Activated CD4-positive, alpha-beta memory T cell treated with anti-CD3 and anti-CD28 coated beads for 36 hours (primary cell): ENCODE measurements around the gene PCDHB9. TPM values are rescaled to one million over a fixed set of nuclear protein-coding genes. Genes with fewer than 3 reads are reported as not detected.
"Not testable (repeated sequence)": the region's sequence is repeated elsewhere in the genome, so short reads cannot be mapped to it uniquely, and the experiment has no call there.

Source experiments
- CTCF ChIA-PET: fragments of 350-600 bp; sonication (Branson Sonifier 250); formaldehyde crosslinking; loops from one replicate; lab custom pipeline; 2021; ENCODE audit warnings: antibody characterized with exemption, inconsistent platforms; lab: Charles Lee
- POLR2A ChIA-PET: fragments of 350-600 bp; sonication (Branson Sonifier 250); formaldehyde crosslinking; loops from one replicate; lab custom pipeline; 2021; ENCODE audit warnings: antibody characterized with exemption; lab: Charles Lee
- DNase-seq: peaks from one replicate; pipeline ENCODE4 v3.0.0-alpha.2; 2020
- H3K27ac Mint-ChIP-seq: one replicate; pipeline ENCODE4 v1.8.0; 2021; ENCODE audit warnings: mixed read lengths
- H3K27me3 Mint-ChIP-seq: one replicate; pipeline ENCODE4 v1.8.0; 2021; ENCODE audit warnings: mixed read lengths
- H3K36me3 Mint-ChIP-seq: one replicate; pipeline ENCODE4 v1.8.0; 2021; ENCODE audit warnings: mixed read lengths
- H3K4me1 Mint-ChIP-seq: one replicate; pipeline ENCODE4 v1.8.0; 2021; ENCODE audit warnings: low read depth, mixed read lengths
- H3K4me3 Mint-ChIP-seq: one replicate; pipeline ENCODE4 v1.8.0; 2021; ENCODE audit warnings: mild to moderate bottlenecking, mixed read lengths
- H3K9me3 Mint-ChIP-seq: one replicate; pipeline ENCODE4 v1.8.0; 2021; ENCODE audit warnings: mixed read lengths
- intact Hi-C: fragments of 100-400 bp; cut with micrococcal nuclease; formaldehyde crosslinking; loops from one replicate; pipeline ENCODE4 v1.15.1; 2023
- total RNA-seq, 2 experiments: library from RNA; stranded (reverse); gene quantifications; one replicate each; pipeline ENCODE4 v1.2.3, GENCODE V29; 2021

Gene PCDHB9
- total RNA-seq, 2 experiments from 2014 or later = not detected

- H3K36me3 Mint-ChIP-seq = peaks cover 7% of the 10 kb centered on the region
- ChIA-PET POLR2A (no interaction called here), CTCF (interaction anchor here (0.7 to 2.5 kb wide), 6 partner anchors 16 to 341 kb away, joined by 3 to 8 read pairs (median 3); partner anchors contain the start of gene PCDHGA1)
- no peak within 1 kb of the TSS for H3K27ac Mint-ChIP-seq
- H3K9me3 Mint-ChIP-seq = peaks cover 14% of the 10 kb centered on the region
- H3K4me3 Mint-ChIP-seq = no peak within 1 kb of the TSS
- intact Hi-C loops = loop anchor here (5.0 kb wide), 1 partner anchor 289 kb away; no protein-coding TSS in a partner anchor
- H3K4me1 Mint-ChIP-seq = peaks cover 5% of the 10 kb centered on the region
- H3K27me3 Mint-ChIP-seq = peaks cover 46% of the 10 kb centered on the region
- DNase-seq = no peak
Measured at GRCh38 chr5:141223112-141223783, 36.3 kb downstream of the PCDHB9 start, which contains the start of gene PCDHB14. PCDHB14 (plus strand) TSS chr5:141223343; CDS start chr5:141223506, 163 bp downstream.

GRCh38 chr5:141224844-141225243 is 37.9 kb downstream of the PCDHB9 start:
- peaks cover 41% of the 10 kb centered on the region for H3K27me3 Mint-ChIP-seq
- POLR2A ChIA-PET, DNase-seq, H3K27ac Mint-ChIP-seq, H3K9me3 Mint-ChIP-seq, CTCF ChIA-PET, H3K4me3 Mint-ChIP-seq, H3K36me3 Mint-ChIP-seq, H3K4me1 Mint-ChIP-seq: not testable (repeated sequence)
- intact Hi-C loops = loop anchor here (5.0 kb wide), 1 partner anchor 287 kb away; no protein-coding TSS in a partner anchor

- POLR2A ChIA-PET, DNase-seq, H3K4me3 Mint-ChIP-seq, H3K27ac Mint-ChIP-seq, H3K4me1 Mint-ChIP-seq, H3K36me3 Mint-ChIP-seq, H3K9me3 Mint-ChIP-seq, CTCF ChIA-PET, intact Hi-C loops: not testable (repeated sequence)
- peaks cover 35% of the 10 kb centered on the region for H3K27me3 Mint-ChIP-seq
Measured at GRCh38 chr5:141225421-141225820, 38.5 kb downstream of the PCDHB9 start.

- Mint-ChIP-seq H3K27me3 (peaks cover 29% of the 10 kb centered on the region), H3K36me3 (peaks cover 21% of the 10 kb centered on the region), H3K4me3 (no peak overlapping the region), H3K4me1 (no peaks in the 10 kb centered on the region), H3K27ac (no peak overlapping the region), H3K9me3 (peaks cover 30% of the 10 kb centered on the region)
- CTCF ChIA-PET = interaction anchor here (0.7 kb wide), 1 partner anchor 136 kb away, joined by 4 read pairs; the partner anchor contains the start of gene PCDHGB3
- POLR2A ChIA-PET = no interaction called here
- no peak for DNase-seq
- intact Hi-C loops = no loop called here
Measured at GRCh38 chr5:141234109-141234667, 47.2 kb downstream of the PCDHB9 start.

- Mint-ChIP-seq H3K9me3 (peaks cover 45% of the 10 kb centered on the region), H3K27me3 (peaks cover 45% of the 10 kb centered on the region), H3K36me3 (peaks cover 32% of the 10 kb centered on the region)
- POLR2A ChIA-PET, intact Hi-C loops, H3K27ac Mint-ChIP-seq, H3K4me1 Mint-ChIP-seq, DNase-seq, CTCF ChIA-PET, H3K4me3 Mint-ChIP-seq: not testable (repeated sequence)
Measured at GRCh38 chr5:141235922-141236321, 49.0 kb downstream of the PCDHB9 start.

GRCh38 chr5:141236516-141237313 is 49.8 kb downstream of the PCDHB9 start:
- intact Hi-C loops = no loop called here
- Mint-ChIP-seq H3K27ac (no peak overlapping the region), H3K36me3 (peaks cover 33% of the 10 kb centered on the region), H3K4me1 (no peaks in the 10 kb centered on the region), H3K4me3 (no peak overlapping the region), H3K27me3 (peaks cover 48% of the 10 kb centered on the region), H3K9me3 (peaks cover 45% of the 10 kb centered on the region)
- POLR2A ChIA-PET = no interaction called here
- DNase-seq = no peak
- CTCF ChIA-PET = no interaction called here

Other genes with a start within 250 kb of the PCDHB9 start
- not detected for gene PCDHAC2, start 220.7 kb upstream of the PCDHB9 start, total RNA-seq
- not detected for gene PCDHB1, start 135.8 kb upstream of the PCDHB9 start, total RNA-seq
- gene PCDHB2, start 92.5 kb upstream of the PCDHB9 start, total RNA-seq = under 1 TPM in 1 of 2 experiments, not detected in 1; 0.17 TPM
- gene PCDHB3, start 86.7 kb upstream of the PCDHB9 start, total RNA-seq = not detected
- gene PCDHB4, start 65.3 kb upstream of the PCDHB9 start, total RNA-seq = not detected
- not detected for gene PCDHB5, start 52.0 kb upstream of the PCDHB9 start, total RNA-seq
- gene PCDHB6, start 37.1 kb upstream of the PCDHB9 start, total RNA-seq = not detected
- not detected for gene PCDHB7, start 14.5 kb upstream of the PCDHB9 start, total RNA-seq
- not detected for gene PCDHB8, start 9.4 kb upstream of the PCDHB9 start, total RNA-seq
- not detected for gene PCDHB16, start 4.8 kb upstream of the PCDHB9 start, total RNA-seq
- not detected for gene PCDHB10, start 5.2 kb downstream of the PCDHB9 start, total RNA-seq
- not detected for gene PCDHB11, start 12.5 kb downstream of the PCDHB9 start, total RNA-seq
- gene PCDHB12, start 21.6 kb downstream of the PCDHB9 start, total RNA-seq = not detected
- gene PCDHB13, start 26.8 kb downstream of the PCDHB9 start, total RNA-seq = not detected
- not detected for gene PCDHB14, start 36.2 kb downstream of the PCDHB9 start, total RNA-seq
- gene PCDHB15, start 58.2 kb downstream of the PCDHB9 start, total RNA-seq = not detected
- under 1 TPM; 0.19 to 0.31 TPM for gene SLC25A2, start 116.9 kb downstream of the PCDHB9 start, total RNA-seq
- gene TAF7, start 133.6 kb downstream of the PCDHB9 start, total RNA-seq = 10 to 100 TPM; 54.6 to 55.5 TPM
- not detected for gene PCDHGA1, start 143.4 kb downstream of the PCDHB9 start, total RNA-seq
- gene PCDHGA2, start 151.6 kb downstream of the PCDHB9 start, total RNA-seq = not detected
- gene PCDHGA3, start 156.7 kb downstream of the PCDHB9 start, total RNA-seq = not detected
- gene PCDHGB1, start 162.9 kb downstream of the PCDHB9 start, total RNA-seq = not detected
- under 1 TPM; 0.07 to 0.12 TPM for gene PCDHGA4, start 167.9 kb downstream of the PCDHB9 start, total RNA-seq
- gene PCDHGB2, start 172.8 kb downstream of the PCDHB9 start, total RNA-seq = under 1 TPM; 0.10 to 0.19 TPM
- gene PCDHGA5, start 177.0 kb downstream of the PCDHB9 start, total RNA-seq = not detected
- gene PCDHGB3, start 183.1 kb downstream of the PCDHB9 start, total RNA-seq = under 1 TPM in 1 of 2 experiments, not detected in 1; 0.10 TPM
- under 1 TPM; 0.05 to 0.10 TPM for gene PCDHGA6, start 186.7 kb downstream of the PCDHB9 start, total RNA-seq
- gene PCDHGA7, start 195.6 kb downstream of the PCDHB9 start, total RNA-seq = under 1 TPM in 1 of 2 experiments, not detected in 1; 0.07 TPM
- gene PCDHGB4, start 200.5 kb downstream of the PCDHB9 start, total RNA-seq = under 1 TPM in 1 of 2 experiments, not detected in 1; 0.07 TPM
- gene PCDHGA8, start 205.5 kb downstream of the PCDHB9 start, total RNA-seq = not detected
- under 1 TPM; 0.12 to 0.15 TPM for gene PCDHGB5, start 210.8 kb downstream of the PCDHB9 start, total RNA-seq
- gene PCDHGA9, start 215.6 kb downstream of the PCDHB9 start, total RNA-seq = under 1 TPM in 1 of 2 experiments, not detected in 1; 0.10 TPM
- gene PCDHGB6, start 220.9 kb downstream of the PCDHB9 start, total RNA-seq = under 1 TPM in 1 of 2 experiments, not detected in 1; 0.07 TPM
- gene PCDHGA10, start 225.8 kb downstream of the PCDHB9 start, total RNA-seq = under 1 TPM; 0.07 to 0.10 TPM
- gene PCDHGB7, start 230.5 kb downstream of the PCDHB9 start, total RNA-seq = under 1 TPM in 1 of 2 experiments, not detected in 1; 0.07 TPM
- under 1 TPM in 1 of 2 experiments, not detected in 1; 0.05 TPM for gene PCDHGA11, start 233.9 kb downstream of the PCDHB9 start, total RNA-seq
- under 1 TPM in 1 of 2 experiments, not detected in 1; 0.07 TPM for gene PCDHGA12, start 243.3 kb downstream of the PCDHB9 start, total RNA-seq